Mononuclear cell (primary cell): Measurements from ENCODE around the gene KLHL5. TPM values are rescaled to one million over a fixed set of nuclear protein-coding genes. Genes with fewer than 3 reads are reported as not detected.

ENCODE experiments used
- H3K27me3 ChIP-seq: 2 replicates; pipeline ENCODE4 v1.6.0; 2011; ENCODE audit warnings: low read length, control low read depth; ENCODE audit not compliant: insufficient read depth
- H3K4me1 ChIP-seq: 2 replicates; pipeline ENCODE4 v1.5.1; 2011; ENCODE audit warnings: mild to moderate bottlenecking, low read length, control low read depth; ENCODE audit not compliant: insufficient read depth
- H3K4me3 ChIP-seq: 2 replicates; pipeline ENCODE4 v1.5.1; 2011; ENCODE audit warnings: mild to moderate bottlenecking, low read length, moderate library complexity
- H3K9me3 ChIP-seq: 2 replicates; pipeline ENCODE4 v1.5.1; 2011; ENCODE audit warnings: low read depth, mild to moderate bottlenecking, control low read depth, low read length
- total RNA-seq: library from RNA; depleted of rRNA; stranded (reverse); fragments of >200 nt; gene quantifications from one replicate; pipeline ENCODE4 v1.2.3, GENCODE V29; 2012

The KLHL5 gene
- total RNA-seq, 1 donor, result 37.8 TPM

DNA sequence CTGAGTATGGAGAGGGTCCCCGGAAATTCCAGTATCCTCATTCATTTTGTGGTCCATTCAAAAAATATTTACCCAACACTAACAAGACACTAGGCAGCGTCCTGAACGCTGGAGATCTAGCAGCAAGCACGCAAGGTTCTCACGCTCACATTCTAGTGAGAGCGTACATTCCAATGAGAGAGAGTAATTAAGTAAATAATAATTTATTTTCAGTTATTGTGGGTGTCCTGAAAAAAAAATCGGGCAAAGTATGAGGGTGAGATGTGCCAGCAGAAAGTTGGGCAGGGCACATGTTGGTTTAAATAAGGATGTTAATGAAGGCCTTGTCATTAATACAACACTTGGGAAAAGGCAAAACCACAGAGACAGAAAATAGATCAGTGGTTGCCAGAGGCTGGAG, 25.9 kb upstream of the KLHL5 start:
- Histone ChIP-seq H3K4me3 (no peak overlapping the region), H3K4me1 (peaks cover 19% of the 10 kb centered on the region), H3K9me3 (no peaks in the 10 kb centered on the region), H3K27me3 (no peaks in the 10 kb centered on the region)

DNA sequence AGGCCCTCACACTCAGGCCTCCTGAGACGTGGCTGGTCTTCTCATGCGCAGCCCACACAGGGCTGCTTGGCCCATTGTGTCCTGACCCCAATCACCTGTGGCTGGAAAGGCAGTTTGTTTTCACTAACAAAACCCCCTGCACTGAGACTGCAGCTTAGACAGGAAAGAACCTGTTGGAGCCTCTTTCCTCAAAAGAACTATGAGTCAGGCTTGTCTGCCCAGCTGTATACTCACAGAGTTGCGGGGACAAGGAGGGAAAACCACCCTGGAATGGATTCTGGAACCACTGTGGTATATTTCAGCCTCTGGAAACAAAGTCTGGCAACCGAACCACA, 24.6 kb upstream of the KLHL5 start:
- Histone ChIP-seq H3K4me3 (no peak overlapping the region), H3K9me3 (no peaks in the 10 kb centered on the region), H3K4me1 (peaks cover 15% of the 10 kb centered on the region), H3K27me3 (no peaks in the 10 kb centered on the region)

DNA sequence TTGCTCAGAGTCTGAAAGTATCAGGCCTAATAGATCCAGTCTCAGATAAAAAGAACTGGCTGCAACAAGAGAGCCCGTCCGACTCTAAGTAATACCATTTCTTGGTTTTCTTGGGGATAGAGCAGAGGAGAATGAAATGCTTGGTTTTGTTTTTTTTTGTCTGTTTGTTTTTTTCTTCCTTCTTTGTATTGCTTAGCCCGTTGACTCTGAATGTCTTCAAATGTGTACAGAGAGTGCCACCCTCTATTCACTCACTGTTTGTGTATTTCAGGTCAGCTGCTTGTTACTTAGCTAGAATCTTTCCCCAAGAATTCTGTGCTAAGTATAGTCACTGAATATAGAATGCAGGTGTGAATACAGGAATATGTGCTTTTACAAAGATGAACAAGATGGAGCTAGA, 24.1 kb upstream of the KLHL5 start:
- no peak overlapping the region for H3K4me3 ChIP-seq
- no peaks in the 10 kb centered on the region for H3K9me3 ChIP-seq
- no peaks in the 10 kb centered on the region for H3K27me3 ChIP-seq
- H3K4me1 ChIP-seq, result peaks cover 15% of the 10 kb centered on the region

DNA sequence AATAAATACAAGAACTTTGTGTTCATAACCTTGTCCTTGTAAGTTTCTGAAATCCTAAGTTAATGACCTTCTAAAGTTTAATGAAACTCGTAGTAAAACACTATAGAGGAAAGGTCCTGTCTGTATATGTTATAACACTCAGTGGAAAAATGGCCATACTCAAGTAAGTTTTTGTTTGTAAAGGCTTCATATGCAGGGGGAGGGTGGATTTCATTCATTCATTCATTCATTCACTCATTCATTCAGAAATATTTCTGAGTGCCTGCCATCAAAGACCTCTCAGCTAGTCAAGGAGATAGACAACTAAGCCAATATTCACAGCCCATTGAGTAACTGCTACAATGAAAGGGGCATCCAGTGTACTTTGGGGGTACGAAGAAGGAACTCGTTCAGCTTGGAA, 22.9 kb upstream of the KLHL5 start:
- H3K4me1 ChIP-seq, result peaks cover 19% of the 10 kb centered on the region
- no peaks in the 10 kb centered on the region for H3K9me3 ChIP-seq
- H3K4me3 ChIP-seq, result no peak overlapping the region
- H3K27me3 ChIP-seq, result no peaks in the 10 kb centered on the region

DNA sequence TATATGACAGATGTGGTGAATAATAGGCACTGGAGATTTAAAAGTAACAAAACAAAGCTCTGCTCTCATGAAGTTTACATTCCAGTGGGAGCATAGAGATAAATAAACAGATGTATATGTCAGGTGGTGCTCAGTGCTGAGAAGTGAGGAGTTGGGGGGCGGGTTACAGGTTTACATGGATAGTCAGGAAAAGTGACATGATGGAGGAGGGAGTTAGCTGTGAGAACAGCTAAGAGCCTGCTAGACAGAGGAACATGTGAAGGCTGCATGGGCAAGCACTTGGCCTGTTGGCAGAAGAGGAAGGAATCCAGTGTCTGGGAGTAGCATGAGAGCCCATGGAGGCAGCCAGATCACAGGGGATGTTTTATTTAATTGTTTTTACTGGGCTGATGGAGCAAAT, 19.7 kb upstream of the KLHL5 start:
- H3K27me3 ChIP-seq, result no peaks in the 10 kb centered on the region
- no peaks in the 10 kb centered on the region for H3K9me3 ChIP-seq
- no peak overlapping the region for H3K4me3 ChIP-seq
- H3K4me1 ChIP-seq, result peaks cover 40% of the 10 kb centered on the region

DNA sequence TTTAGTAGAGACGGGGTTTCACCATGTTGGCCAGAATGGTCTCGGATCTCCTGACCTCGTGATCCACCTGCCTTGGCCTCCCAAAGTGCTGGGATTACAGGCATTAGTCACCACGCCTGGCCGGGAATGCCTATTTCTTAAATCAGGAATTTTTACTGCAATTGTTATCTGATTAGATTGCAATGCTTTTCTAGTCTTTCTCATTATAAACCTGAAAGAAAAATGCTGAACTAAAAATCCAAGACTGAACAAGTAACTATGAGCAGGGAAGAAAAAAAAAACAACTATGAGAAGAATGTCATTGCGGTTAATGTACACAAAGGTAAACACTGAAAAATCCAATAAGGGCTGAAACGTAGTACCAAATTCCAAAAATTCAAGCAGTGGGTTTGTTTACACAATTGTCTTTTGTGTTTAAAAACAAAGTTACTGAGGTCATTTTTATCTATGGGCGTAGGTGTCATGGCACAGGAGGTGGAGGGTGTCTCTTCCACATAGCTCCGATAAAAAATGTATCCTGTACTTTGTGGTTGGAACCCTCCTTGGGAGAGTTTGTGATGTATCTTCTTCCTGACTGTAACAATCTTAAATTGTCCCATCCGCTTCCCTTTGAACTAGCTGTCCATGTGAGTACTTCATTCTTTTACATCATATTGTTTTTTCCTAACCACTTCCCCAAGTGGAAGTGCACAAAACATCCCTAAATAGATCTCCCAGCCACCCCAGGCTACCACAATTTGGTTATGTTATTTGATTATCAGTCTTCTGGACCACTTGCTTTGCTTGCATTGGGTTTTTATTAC, 18.8 kb upstream of the KLHL5 start:
- Histone ChIP-seq H3K4me1 (peaks cover 48% of the 10 kb centered on the region), H3K9me3 (no peaks in the 10 kb centered on the region), H3K4me3 (no peak overlapping the region), H3K27me3 (no peaks in the 10 kb centered on the region)

DNA sequence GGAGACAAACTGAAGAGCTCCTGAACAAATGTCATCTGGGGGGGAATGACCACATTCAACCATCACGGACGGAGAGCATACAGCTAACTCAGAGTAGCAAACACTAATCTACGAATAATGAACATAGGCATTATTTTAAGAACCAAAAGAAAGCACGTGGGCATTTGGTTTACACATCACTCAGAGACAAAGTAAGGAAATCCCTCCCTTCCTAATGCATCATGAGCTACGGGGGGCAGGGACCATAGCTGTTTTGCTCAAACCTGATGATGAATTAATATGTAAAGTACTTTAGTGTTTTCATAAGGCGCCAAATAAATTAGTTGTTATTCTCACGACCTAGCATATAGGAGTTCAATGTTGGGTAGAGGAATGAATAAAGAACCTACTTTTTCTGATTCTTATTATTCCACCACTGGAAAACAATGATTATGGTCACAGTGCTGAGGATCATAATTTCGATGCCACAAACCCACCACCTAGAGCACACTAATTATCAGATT, 18.1 kb upstream of the KLHL5 start:
- Histone ChIP-seq H3K4me1 (peaks cover 55% of the 10 kb centered on the region), H3K4me3 (peak overlapping the region; percentile 67), H3K9me3 (no peaks in the 10 kb centered on the region), H3K27me3 (no peaks in the 10 kb centered on the region)

DNA sequence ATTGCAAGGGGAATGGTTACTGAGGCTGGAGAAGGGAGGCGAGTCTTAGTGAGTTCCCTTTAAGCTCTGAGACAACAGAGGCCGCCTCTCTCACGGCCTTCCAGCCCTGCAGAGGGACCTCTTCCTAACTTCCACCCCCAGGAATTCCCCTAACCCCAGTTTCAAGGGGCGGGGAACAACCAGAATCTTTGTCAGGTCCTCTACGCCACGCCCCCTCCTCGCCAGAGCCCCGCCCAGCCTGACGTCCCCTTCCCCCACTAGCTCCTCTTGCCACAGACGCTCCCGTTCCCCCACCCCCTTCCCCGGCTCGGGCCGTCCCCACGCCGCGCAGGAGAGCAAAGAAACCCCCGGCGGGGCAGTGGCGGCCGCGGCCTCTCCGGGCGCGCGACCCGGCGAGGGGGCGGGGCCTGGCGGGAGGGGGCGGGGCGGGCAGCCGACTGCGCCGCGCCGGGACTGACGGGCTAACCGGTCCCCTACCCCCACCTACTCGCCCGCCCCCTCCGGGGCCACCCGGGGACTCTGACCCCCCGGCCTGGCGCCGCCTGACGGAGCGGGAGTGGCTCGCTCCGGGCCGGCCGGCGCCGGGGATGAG, 17.6 kb upstream of the KLHL5 start:
- Histone ChIP-seq H3K4me1 (peaks cover 56% of the 10 kb centered on the region), H3K4me3 (peak overlapping the region; percentile 67), H3K27me3 (no peaks in the 10 kb centered on the region), H3K9me3 (no peaks in the 10 kb centered on the region)

DNA sequence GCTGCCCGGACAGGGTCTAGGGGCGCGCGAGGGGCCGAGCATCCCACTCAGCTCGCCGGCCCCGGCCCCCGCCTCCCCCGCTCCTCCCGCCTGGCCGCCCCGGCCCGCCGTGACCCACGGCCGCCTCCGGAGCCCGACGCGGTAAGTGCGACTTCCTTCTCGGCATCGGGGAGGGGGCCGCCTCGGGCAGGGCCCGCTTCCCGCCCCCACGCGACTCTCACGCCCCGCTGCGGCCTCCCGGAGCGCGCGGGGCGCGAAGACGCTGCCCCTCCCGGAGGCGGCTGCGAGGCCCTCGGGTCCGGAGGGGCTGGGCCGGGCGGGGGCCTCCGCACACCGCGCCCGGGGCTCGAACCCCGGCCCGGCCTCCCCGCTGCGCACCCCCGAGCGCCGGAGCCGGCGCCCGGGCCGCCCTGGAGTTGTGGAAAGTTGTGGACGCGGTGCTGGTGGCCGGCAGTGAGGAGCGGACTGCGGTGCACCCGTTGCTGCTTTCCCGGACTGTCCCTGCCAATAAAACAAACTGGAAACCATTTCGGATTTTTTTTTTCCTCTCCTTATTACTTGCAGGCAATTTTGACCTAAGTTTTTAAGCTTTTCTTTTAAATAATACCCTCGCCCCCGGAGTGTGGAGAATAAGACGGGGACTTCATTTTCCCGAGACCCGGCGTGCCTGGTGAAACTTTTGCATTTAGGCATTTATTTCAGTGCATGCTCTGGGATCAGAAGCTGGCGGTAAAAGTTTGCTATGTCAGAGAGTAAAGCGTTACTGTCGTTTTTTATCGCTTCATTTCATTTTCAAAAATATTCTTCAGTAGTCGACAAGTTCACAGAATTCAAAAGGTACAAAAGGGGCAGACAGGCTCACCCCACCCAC, 16.8 kb upstream of the KLHL5 start:
- H3K4me1 ChIP-seq, result peaks cover 56% of the 10 kb centered on the region
- H3K4me3 ChIP-seq, result peak overlapping the region; percentile 67
- H3K9me3 ChIP-seq, result no peaks in the 10 kb centered on the region

DNA sequence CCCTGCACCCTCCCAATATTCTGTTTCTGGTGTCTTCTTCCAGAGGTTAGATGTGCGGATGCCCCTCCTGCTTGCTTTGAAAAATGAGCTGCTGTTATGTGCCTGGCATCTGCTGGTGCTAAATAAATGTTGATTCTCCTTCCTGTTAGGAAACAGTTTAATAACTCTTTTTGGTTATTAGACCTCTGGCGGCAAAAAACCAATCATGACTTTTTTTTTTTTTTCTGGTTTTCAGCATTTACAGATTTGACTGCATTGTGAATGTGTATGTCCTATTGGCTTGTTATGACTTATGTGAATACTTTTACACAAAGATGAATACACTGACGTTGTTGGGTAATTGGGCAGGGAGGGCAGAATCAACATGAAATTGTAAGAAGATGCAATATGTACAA, 16.2 kb upstream of the KLHL5 start:
- H3K9me3 ChIP-seq, result no peaks in the 10 kb centered on the region
- H3K4me1 ChIP-seq, result peaks cover 56% of the 10 kb centered on the region
- H3K27me3 ChIP-seq, result no peaks in the 10 kb centered on the region
- peak overlapping the region; percentile 67 for H3K4me3 ChIP-seq

More for the DNA sequence above, 16.8 kb upstream of the KLHL5 start:
- H3K27me3 ChIP-seq, result no peaks in the 10 kb centered on the region

DNA sequence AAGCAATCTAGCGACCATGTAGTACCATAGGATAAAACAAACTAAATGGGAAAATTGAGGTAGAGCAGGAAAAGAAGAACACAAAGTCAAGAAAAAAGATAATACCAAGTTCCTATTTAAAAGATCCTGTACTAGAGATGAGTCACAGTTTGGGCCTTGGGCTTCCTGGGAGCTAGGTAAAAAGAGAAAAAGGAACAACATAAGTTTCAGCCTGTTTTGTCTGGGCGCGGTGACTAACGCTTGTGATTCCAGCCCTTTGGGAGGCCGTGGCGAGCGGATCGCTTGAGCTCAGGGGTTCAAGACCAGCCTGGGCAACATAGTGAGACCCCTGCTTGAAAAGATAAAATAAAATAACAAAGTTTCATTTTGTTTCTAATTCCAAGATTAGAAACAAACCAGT, 15.8 kb upstream of the KLHL5 start:
- H3K4me1 ChIP-seq, result peaks cover 56% of the 10 kb centered on the region
- H3K9me3 ChIP-seq, result no peaks in the 10 kb centered on the region
- no peak overlapping the region for H3K4me3 ChIP-seq
- no peaks in the 10 kb centered on the region for H3K27me3 ChIP-seq

DNA sequence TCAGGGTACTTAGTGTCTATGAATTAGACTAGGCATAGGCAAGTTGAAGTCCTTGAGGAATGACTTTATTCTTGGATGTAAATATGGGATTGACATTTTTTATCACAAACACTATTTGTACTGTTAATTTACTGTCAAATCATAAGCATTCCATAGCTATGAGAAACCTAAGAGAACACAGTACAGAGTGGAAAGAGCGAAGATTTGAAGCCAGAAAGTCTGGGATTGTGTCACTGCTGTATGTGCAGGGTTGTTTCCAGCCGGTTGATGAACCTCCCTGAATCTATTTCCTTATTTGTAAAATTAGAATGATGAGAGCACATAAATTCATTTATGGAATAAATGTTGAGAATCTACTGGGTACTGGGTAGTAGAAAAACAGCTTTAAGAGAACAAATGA, 14.4 kb upstream of the KLHL5 start:
- H3K9me3 ChIP-seq, result no peaks in the 10 kb centered on the region
- H3K4me3 ChIP-seq, result no peak overlapping the region
- H3K27me3 ChIP-seq, result no peaks in the 10 kb centered on the region
- peaks cover 51% of the 10 kb centered on the region for H3K4me1 ChIP-seq

DNA sequence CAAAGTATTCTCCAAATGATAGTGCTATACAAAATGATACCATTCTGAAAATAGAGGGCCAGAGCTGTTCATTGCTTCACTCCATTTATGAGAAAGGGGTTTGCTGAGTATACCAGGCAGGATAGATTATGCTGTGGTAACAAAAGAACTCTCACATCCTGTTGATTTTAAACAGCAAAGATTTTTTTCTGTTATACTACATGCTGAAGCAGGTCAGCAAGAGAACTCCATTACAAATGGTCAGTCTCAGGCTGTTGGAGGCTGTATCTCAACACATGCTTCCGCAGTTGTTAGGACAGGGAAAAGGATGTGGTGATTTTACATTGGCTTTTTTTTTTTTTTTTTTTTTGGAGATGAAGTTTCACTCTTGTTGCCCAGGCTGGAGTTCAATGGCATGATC, 13.7 kb upstream of the KLHL5 start:
- H3K4me3 ChIP-seq, result no peak overlapping the region
- H3K4me1 ChIP-seq, result peaks cover 45% of the 10 kb centered on the region
- H3K27me3 ChIP-seq, result no peaks in the 10 kb centered on the region
- H3K9me3 ChIP-seq, result no peaks in the 10 kb centered on the region

DNA sequence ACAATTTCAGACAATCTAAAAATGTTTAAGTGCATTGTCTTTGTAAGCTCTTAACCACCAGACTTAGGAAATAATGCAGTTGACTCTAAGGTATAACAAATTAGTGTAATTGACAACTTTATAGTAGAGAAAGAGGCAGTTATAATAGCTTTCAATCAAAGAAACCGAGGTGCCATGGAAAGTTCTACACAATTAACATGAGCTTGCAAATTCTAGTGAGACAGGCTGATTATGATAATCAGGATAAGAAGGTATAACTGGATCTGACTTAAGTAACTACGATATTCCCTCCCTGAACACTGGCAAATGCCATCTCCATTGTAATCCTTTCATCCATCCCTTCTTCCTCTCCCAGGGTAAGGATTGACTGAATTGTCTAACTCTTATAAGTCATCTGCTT, 11.4 kb upstream of the KLHL5 start:
- no peaks in the 10 kb centered on the region for H3K9me3 ChIP-seq
- peaks cover 31% of the 10 kb centered on the region for H3K4me1 ChIP-seq
- no peaks in the 10 kb centered on the region for H3K27me3 ChIP-seq
- H3K4me3 ChIP-seq, result no peak overlapping the region

DNA sequence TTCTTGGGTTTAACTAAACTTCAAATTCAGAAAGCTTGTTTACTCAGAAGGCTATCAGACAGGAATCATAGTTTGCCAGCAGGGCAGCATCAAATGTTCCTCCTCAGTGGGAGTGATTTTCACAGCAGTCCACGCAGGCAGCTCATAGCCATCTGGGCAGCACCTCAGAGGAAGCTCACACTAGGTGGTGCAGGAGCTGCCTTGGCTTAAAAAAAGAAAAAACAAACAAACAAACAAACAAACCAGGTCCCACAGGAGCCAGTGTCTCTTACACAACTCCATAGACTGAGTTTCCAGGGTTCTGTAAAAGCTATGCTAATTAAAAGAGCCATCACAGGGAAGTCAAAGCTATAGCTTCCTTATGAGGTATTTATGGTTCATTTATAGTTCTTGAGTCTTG, 10.5 kb upstream of the KLHL5 start:
- H3K4me1 ChIP-seq, result peaks cover 23% of the 10 kb centered on the region
- H3K4me3 ChIP-seq, result no peak overlapping the region
- H3K27me3 ChIP-seq, result no peaks in the 10 kb centered on the region
- no peaks in the 10 kb centered on the region for H3K9me3 ChIP-seq
